Measurements from ENCODE around the gene ACTL6A. TPM values are rescaled to one million over a fixed set of nuclear protein-coding genes. Genes with fewer than 3 reads are reported as not detected.

ACTL6A gene
- total and polyA plus RNA-seq, 2 of the 4 experiments (the other 2 are of a cell fraction), result 48.3 to 70.1 TPM

- Histone ChIP-seq H3K27me3 (ENCODE audit: control insufficient read depth, insufficient read depth, low read length) (no peaks in the 10 kb centered on the region), H3K56ac (ENCODE audit: extremely low read depth, insufficient read depth, low read length) (no peak overlapping the region), H3K79me1 (ENCODE audit: low read depth in 1 of 2, low read length in 2 of 2) (no peaks in the 10 kb centered on the region), H2AK9ac (replicated peaks; ENCODE audit: low read depth, low read length, poor library complexity) (no peak overlapping the region), H4K5ac (ENCODE audit: low read depth, low read length) (no peak overlapping the region), H3K9me1 (ENCODE audit: insufficient read depth, low read length) (no peaks in the 10 kb centered on the region), H4K8ac (ENCODE audit: low read depth in 2 of 2, low read length in 2 of 2) (no peak overlapping the region), H3K23ac (ENCODE audit: low read depth, low read length) (no peak overlapping the region), H2BK5ac (ENCODE audit: low read depth, low read length, poor library complexity, severe bottlenecking) (no peak overlapping the region), H3K36me3 (ENCODE audit: control insufficient read depth, insufficient read depth, low read length) (no peaks in the 10 kb centered on the region), H3K4ac (ENCODE audit: low read depth, low read length) (no peak overlapping the region), H4K20me1 (ENCODE audit: insufficient read depth, low read length) (no peaks in the 10 kb centered on the region), H3K18ac (ENCODE audit: low read depth, low read length) (no peak overlapping the region), H2BK15ac (ENCODE audit: low read depth, low read length) (no peak overlapping the region), H3K4me2 (ENCODE audit: low read depth, low read length) (no peak overlapping the region), H3K4me1 (ENCODE audit: control insufficient read depth, insufficient read depth, low read length) (no peaks in the 10 kb centered on the region), H2AK5ac (ENCODE audit: low read depth, low read length) (no peak overlapping the region), H3K9ac (ENCODE audit: low read depth, low read length) (no peak overlapping the region), H2BK120ac (ENCODE audit: low read depth, low read length) (no peak overlapping the region), H3K4me3 (ENCODE audit: insufficient read depth, low read depth, low read length) (no peak overlapping the region), H2AFZ (replicated peaks; ENCODE audit: low read length, poor library complexity) (no peak overlapping the region), H4K91ac (ENCODE audit: insufficient read depth, low read depth, low read length) (no peak overlapping the region), H2BK20ac (ENCODE audit: low read depth, low read length) (no peak overlapping the region), H3K27ac (ENCODE audit: insufficient read depth, low read length) (no peak overlapping the region), H3K14ac (replicated peaks; ENCODE audit: low read depth, low read length) (no peak overlapping the region), H3K9me3 (ENCODE audit: control insufficient read depth, insufficient read depth, low read length) (no peaks in the 10 kb centered on the region)
- CTCF ChIA-PET, result no interaction called here
- DNase-seq (peak; percentile 33), ATAC-seq (ENCODE audit: low read depth) (peak; percentile 61)
- WGBS, 2 experiments (ENCODE audit: extremely low coverage in 2 of 2, insufficient read length in 1 of 2), result 100% methylated on average over 1 of the region's 2 CpGs; no CpG with 5 or more reads in 1 of the 2 experiments
- in situ Hi-C loops (cut with MboI; ENCODE audit: low sequenced_read_pairs) (no loop called here), dilution Hi-C loops (cut with HindIII; ENCODE audit: low sequenced_read_pairs, unreplicated experiment) (no loop called here), intact Hi-C loops (cut with micrococcal nuclease) (no loop called here)
- BruUV-seq (replicated peaks), result no TSS peak
- POLR2A ChIA-PET (ENCODE audit: unreplicated experiment), result no interaction called here
- TF ChIP-seq NFE2L2 (IDR thresholded peaks at IDR 0.05; ENCODE audit: low read depth, low read length) (no peak), MAZ (IDR thresholded peaks at IDR 0.05; ENCODE audit: borderline replicate concordance, low read depth, low read length) (no peak), SMC3 (IDR thresholded peaks at IDR 0.05; ENCODE audit: low read depth, low read length) (no peak), BHLHE40 (IDR thresholded peaks at IDR 0.05; ENCODE audit: low read depth, low read length) (no peak), CHD1 (IDR thresholded peaks at IDR 0.05; ENCODE audit: low read depth, low read length) (no peak), RCOR1 (IDR thresholded peaks at IDR 0.05; ENCODE audit: insufficient replicate concordance, low read length) (no peak), CTCF (conservative IDR thresholded peaks at IDR 0.05; ENCODE audit: low read depth, low read length) (no peak), RFX5 (IDR thresholded peaks at IDR 0.05; ENCODE audit: low read depth, low read length) (no peak), USF2 (IDR thresholded peaks at IDR 0.05; ENCODE audit: low read depth, low read length) (no peak), POLR2A (IDR thresholded peaks at IDR 0.05; ENCODE audit: low read depth, low read length) (no peak), ELK1 (IDR thresholded peaks at IDR 0.05; ENCODE audit: borderline replicate concordance, low read depth, low read length) (no peak), RAD21 (IDR thresholded peaks at IDR 0.05; ENCODE audit: low read length) (no peak), CEBPB (IDR thresholded peaks at IDR 0.05; ENCODE audit: low read depth, low read length) (no peak), MXI1 (IDR thresholded peaks at IDR 0.05; ENCODE audit: borderline replicate concordance, low read depth, low read length) (no peak), FOS (IDR thresholded peaks at IDR 0.05; ENCODE audit: low read depth, low read length) (no peak), MAFK (IDR thresholded peaks at IDR 0.05; ENCODE audit: low read depth, low read length) (no peak)
Measured at GRCh38 chr3:179513862-179514261, 48.9 kb upstream of the ACTL6A start.

All from IMR-90 (cell line).